Tongue (tissue), 2 donors: ENCODE results near the gene SUMO3. TPM values are rescaled to one million over a fixed set of nuclear protein-coding genes. Genes with fewer than 3 reads are reported as not detected.

Source experiments
- DNase-seq: peaks from one replicate; pipeline ENCODE4 v3.0.0-alpha.2; 2015
- total RNA-seq: library from RNA; depleted of rRNA; stranded (reverse); fragments of >200 nt; gene quantifications from one replicate; pipeline ENCODE4 v1.2.3, GENCODE V29; 2014

Gene SUMO3
- total RNA-seq, 1 donor from 2014 or later, result 52.4 TPM

- no peak for DNase-seq
Observed at GRCh38 chr21:44758781-44759627, 58.9 kb downstream of the SUMO3 start.

GRCh38 chr21:44758141-44758561, 59.7 kb downstream of the SUMO3 start:
- no peak for DNase-seq

- DNase-seq, result no peak
Observed at GRCh38 chr21:44757731-44758130, 60.1 kb downstream of the SUMO3 start.

- no peak for DNase-seq
Observed at GRCh38 chr21:44756423-44757185, 61.3 kb downstream of the SUMO3 start.

Other genes starting within 250 kb of the SUMO3 start
- not detected for gene KRTAP10-4, start 244.3 kb downstream of the SUMO3 start, total RNA-seq
- gene KRTAP10-5, start 237.5 kb downstream of the SUMO3 start, total RNA-seq, result not detected
- not detected for gene KRTAP10-6, start 225.6 kb downstream of the SUMO3 start, total RNA-seq
- gene KRTAP10-7, start 217.5 kb downstream of the SUMO3 start, total RNA-seq, result not detected
- gene KRTAP10-8, start 206.0 kb downstream of the SUMO3 start, total RNA-seq, result not detected
- not detected for gene KRTAP10-9, start 191.0 kb downstream of the SUMO3 start, total RNA-seq
- not detected for gene KRTAP10-10, start 180.7 kb downstream of the SUMO3 start, total RNA-seq
- gene KRTAP10-11, start 171.6 kb downstream of the SUMO3 start, total RNA-seq, result not detected
- gene KRTAP12-4, start 163.4 kb downstream of the SUMO3 start, total RNA-seq, result not detected
- gene KRTAP12-3, start 160.1 kb downstream of the SUMO3 start, total RNA-seq, result not detected
- gene KRTAP12-2, start 151.1 kb downstream of the SUMO3 start, total RNA-seq, result not detected
- gene KRTAP12-1, start 135.9 kb downstream of the SUMO3 start, total RNA-seq, result not detected
- not detected for gene KRTAP10-12, start 120.9 kb downstream of the SUMO3 start, total RNA-seq
- gene TSPEAR, start 106.5 kb downstream of the SUMO3 start, total RNA-seq, result 1.0 TPM
- 80.2 TPM for gene UBE2G2, start 16.2 kb downstream of the SUMO3 start, total RNA-seq
- 172 TPM for gene PTTG1IP, start 55.6 kb upstream of the SUMO3 start, total RNA-seq
- 17.3 TPM for gene ITGB2, start 102.8 kb upstream of the SUMO3 start, total RNA-seq
- 19.5 TPM for gene SLX9, start 122.0 kb upstream of the SUMO3 start, total RNA-seq